ENCODE measurements around the gene TNS3.

GRCh38 chr7:47357361-47357760 is 224.6 kb downstream of the TNS3 start:
- TF ChIP-seq CTCF (IDR thresholded peaks at IDR 0.05; ENCODE audit: low read depth, low read length, poor library complexity, severe bottlenecking) (no peak), EZH2phosphoT487 (IDR thresholded peaks at IDR 0.05; ENCODE audit: borderline replicate concordance, low read length) (no peak)

Measured in DOHH2 (cell line).